GM18868 (cell line): Measurements from ENCODE around the gene EPS8.

Experiments
- ATAC-seq: cut with Tn5 transposase; IDR thresholded peaks from one replicate; pipeline ENCODE4 v1.9.1; 2021; ENCODE audit warnings: mild to moderate bottlenecking, moderate library complexity; ENCODE audit not compliant: unreplicated experiment

Gene EPS8

GRCh38 chr12:15800278-15800677 is 11.1 kb upstream of the EPS8 start:
- no peak for ATAC-seq

GRCh38 chr12:15797818-15798217 is 8.6 kb upstream of the EPS8 start:
- no peak for ATAC-seq

GRCh38 chr12:15796493-15797141 is 7.4 kb upstream of the EPS8 start:
- no peak for ATAC-seq

- no peak for ATAC-seq
These were observed 5.6 kb upstream of the EPS8 start for GRCh38 chr12:15794836-15795235.

- ATAC-seq: no peak
These were observed 5.0 kb upstream of the EPS8 start for GRCh38 chr12:15794196-15794595.

- peak; percentile 41 for ATAC-seq
These were observed 662 bp downstream of the EPS8 start for GRCh38 chr12:15788233-15789219.

- ATAC-seq: no peak
These were observed 1.4 kb downstream of the EPS8 start for GRCh38 chr12:15787778-15788177.

GRCh38 chr12:15786772-15787171 is 2.4 kb downstream of the EPS8 start:
- no peak for ATAC-seq

GRCh38 chr12:15783288-15783687 is 5.9 kb downstream of the EPS8 start:
- no peak for ATAC-seq

GRCh38 chr12:15782667-15783066 is 6.5 kb downstream of the EPS8 start:
- ATAC-seq: no peak

- ATAC-seq: no peak
These were observed 9.3 kb downstream of the EPS8 start for GRCh38 chr12:15779925-15780324.

GRCh38 chr12:15778126-15778525 is 11.1 kb downstream of the EPS8 start:
- no peak for ATAC-seq

GRCh38 chr12:15777355-15778012 is 11.7 kb downstream of the EPS8 start:
- no peak for ATAC-seq

- no peak for ATAC-seq
These were observed 12.7 kb downstream of the EPS8 start for GRCh38 chr12:15776532-15776931.

- ATAC-seq: no peak
These were observed 14.4 kb downstream of the EPS8 start for GRCh38 chr12:15774819-15775218.

- ATAC-seq: no peak
These were observed 16.7 kb downstream of the EPS8 start for GRCh38 chr12:15772405-15773018.

- ATAC-seq: no peak
These were observed 18.6 kb downstream of the EPS8 start for GRCh38 chr12:15770581-15770980.

- ATAC-seq: no peak
These were observed 19.2 kb downstream of the EPS8 start for GRCh38 chr12:15770021-15770420.

GRCh38 chr12:15769586-15769985 is 19.6 kb downstream of the EPS8 start:
- no peak for ATAC-seq

- no peak for ATAC-seq
These were observed 21.9 kb downstream of the EPS8 start for GRCh38 chr12:15767301-15767700.

GRCh38 chr12:15763328-15763727 is 25.9 kb downstream of the EPS8 start:
- no peak for ATAC-seq
